HTR-8/SVneo (cell line): Measurements from ENCODE around the gene MFAP2.

Experiments
- DNase-seq: peaks from one replicate; pipeline ENCODE4 v3.0.0; 2011; ENCODE audit warnings: low spot score, mixed read lengths; ENCODE audit not compliant: insufficient read length
- FAIRE-seq: peaks from 2 replicates; lab custom pipeline; 2011; peaks lifted over from hg19 to GRCh38; lab: Jason Lieb, UNC

Gene MFAP2

GRCh38 chr1:16983649-16984048 is 3.2 kb upstream of the MFAP2 start:
- no peak for FAIRE-seq
- no peak for DNase-seq

- DNase-seq (no peak), FAIRE-seq (no peak)
These were observed 2.5 kb upstream of the MFAP2 start for GRCh38 chr1:16982902-16983301.

GRCh38 chr1:16981269-16981849 is 939 bp upstream of the MFAP2 start:
- DNase-seq (no peak), FAIRE-seq (no peak)

- FAIRE-seq (no peak), DNase-seq (no peak)
These were observed 719 bp downstream of the MFAP2 start for GRCh38 chr1:16979475-16980327.

- FAIRE-seq (no peak), DNase-seq (no peak)
These were observed 1.6 kb downstream of the MFAP2 start for GRCh38 chr1:16978567-16979474.

- FAIRE-seq (no peak), DNase-seq (no peak)
These were observed 2.3 kb downstream of the MFAP2 start for GRCh38 chr1:16978139-16978538.

GRCh38 chr1:16977377-16977776 is 3.0 kb downstream of the MFAP2 start:
- DNase-seq (no peak), FAIRE-seq (no peak)

- no peak for DNase-seq
- no peak for FAIRE-seq
These were observed 3.5 kb downstream of the MFAP2 start for GRCh38 chr1:16976966-16977365.

- FAIRE-seq, result no peak
- DNase-seq, result no peak
These were observed 4.6 kb downstream of the MFAP2 start for GRCh38 chr1:16975838-16976237.

GRCh38 chr1:16975211-16975610 is 5.2 kb downstream of the MFAP2 start:
- no peak for FAIRE-seq

GRCh38 chr1:16973215-16973614 is 7.2 kb downstream of the MFAP2 start:
- FAIRE-seq, result no peak
- no peak for DNase-seq

More at GRCh38 chr1:16975211-16975610, 5.2 kb downstream of the MFAP2 start:
- no peak for DNase-seq

- DNase-seq, result no peak
- no peak for FAIRE-seq
These were observed 8.1 kb downstream of the MFAP2 start for GRCh38 chr1:16972189-16972895.

- DNase-seq, result no peak
- no peak for FAIRE-seq
These were observed 8.9 kb downstream of the MFAP2 start for GRCh38 chr1:16971341-16972188.

GRCh38 chr1:16970132-16970910 is 10.1 kb downstream of the MFAP2 start:
- DNase-seq, result no peak

GRCh38 chr1:16969651-16970050 is 10.8 kb downstream of the MFAP2 start:
- no peak for DNase-seq
- no peak for FAIRE-seq

More at GRCh38 chr1:16970132-16970910, 10.1 kb downstream of the MFAP2 start:
- no peak for FAIRE-seq

GRCh38 chr1:16969057-16969611 is 11.3 kb downstream of the MFAP2 start:
- DNase-seq, result no peak
- no peak for FAIRE-seq

- no peak for DNase-seq
- FAIRE-seq, result no peak
These were observed 12.0 kb downstream of the MFAP2 start for GRCh38 chr1:16968372-16968771.

GRCh38 chr1:16967962-16968361 is 12.5 kb downstream of the MFAP2 start:
- DNase-seq (no peak), FAIRE-seq (no peak)
